GM23338 (cell line): ENCODE measurements around the gene CDK14. TPM values are rescaled to one million over a fixed set of nuclear protein-coding genes. Genes with fewer than 3 reads are reported as not detected.

Source experiments
- ATAC-seq: fragments of 200-7000 bp; cut with Tn5 transposase; 3 replicates; pipeline ENCODE4 v1.9.1; 2020
- DNase-seq: peaks from one replicate; pipeline ENCODE4 v3.0.0-alpha.2; 2015; ENCODE audit warnings: low spot score
- H2AFZ ChIP-seq: fragments of 200-600 bp; sonication (generic); 2 replicates; pipeline ENCODE4 v1.8.0; 2016; ENCODE audit warnings: antibody characterized with exemption, mild to moderate bottlenecking, moderate library complexity
- H3F3A ChIP-seq: fragments of 200-600 bp; sonication (generic); replicated peaks from 2 replicates; pipeline ENCODE4 v1.8.0; 2017; ENCODE audit warnings: antibody characterized with exemption, mixed run types, low read depth
- H3K27ac ChIP-seq: fragments of 200-600 bp; sonication (generic); 2 replicates; pipeline ENCODE4 v1.6.1; 2016; ENCODE audit warnings: low read depth
- H3K27me3 ChIP-seq: fragments of 200-600 bp; sonication (generic); 2 replicates; pipeline ENCODE4 v1.8.0; 2016; ENCODE audit warnings: mild to moderate bottlenecking, mixed run types, moderate library complexity; ENCODE audit not compliant: insufficient read depth
- H3K36me3 ChIP-seq: fragments of 200-600 bp; sonication (generic); 2 replicates; pipeline ENCODE4 v1.8.0; 2016; ENCODE audit warnings: mild to moderate bottlenecking; ENCODE audit not compliant: insufficient read depth
- H3K4me1 ChIP-seq: fragments of 200-600 bp; sonication (generic); 2 replicates; pipeline ENCODE4 v1.8.0; 2016; ENCODE audit warnings: mild to moderate bottlenecking, moderate library complexity; ENCODE audit not compliant: insufficient read depth
- H3K4me2 ChIP-seq: fragments of 200-600 bp; sonication (generic); 2 replicates; pipeline ENCODE4 v1.7.1; 2017; ENCODE audit warnings: mixed run types
- H3K4me3 ChIP-seq: fragments of 200-600 bp; sonication (generic); 2 replicates; pipeline ENCODE4 v1.6.1; 2016; ENCODE audit warnings: mixed run types
- H3K79me2 ChIP-seq: fragments of 200-600 bp; sonication (generic); replicated peaks from 2 replicates; pipeline ENCODE4 v1.8.0; 2017; ENCODE audit warnings: mild to moderate bottlenecking; ENCODE audit not compliant: insufficient read depth
- H3K9me2 ChIP-seq: fragments of 200-600 bp; sonication (generic); 2 replicates; pipeline ENCODE4 v1.8.0; 2017; ENCODE audit not compliant: insufficient read depth
- H4K20me1 ChIP-seq: fragments of 200-600 bp; sonication (generic); replicated peaks from 2 replicates; pipeline ENCODE4 v1.8.0; 2017; ENCODE audit warnings: mild to moderate bottlenecking; ENCODE audit not compliant: insufficient read depth
- H3K27ac Mint-ChIP-seq: 2 replicates; pipeline ENCODE4 v1.8.0; 2020; ENCODE audit warnings: inconsistent platforms, mild to moderate bottlenecking, moderate library complexity, mixed read lengths
- H3K27me3 Mint-ChIP-seq: 3 replicates; pipeline ENCODE4 v1.8.0; 2022; ENCODE audit warnings: low read depth, mild to moderate bottlenecking, moderate library complexity, mixed read lengths, inconsistent platforms; ENCODE audit not compliant: insufficient read depth, poor library complexity
- H3K36me3 Mint-ChIP-seq: 3 replicates; pipeline ENCODE4 v1.8.0; 2021; ENCODE audit warnings: low read depth, mild to moderate bottlenecking, inconsistent platforms, moderate library complexity, mixed read lengths
- H3K4me1 Mint-ChIP-seq: 3 replicates; pipeline ENCODE4 v1.8.0; 2020; ENCODE audit warnings: mild to moderate bottlenecking, inconsistent platforms, mixed read lengths
- H3K4me3 Mint-ChIP-seq: 3 replicates; pipeline ENCODE4 v1.8.0; 2021; ENCODE audit warnings: moderate library complexity, mild to moderate bottlenecking, inconsistent platforms, mixed read lengths
- H3K9me3 Mint-ChIP-seq: 3 replicates; pipeline ENCODE4 v1.8.0; 2020; ENCODE audit warnings: moderate library complexity, mild to moderate bottlenecking, inconsistent platforms, mixed read lengths
- CREB1 ChIP-seq: fragments of 250-450 bp; sonication (Bioruptor Pico); IDR thresholded peaks from 2 replicates; pipeline ENCODE4 v1.5.0; 2020; ENCODE audit warnings: low read depth, mild to moderate bottlenecking, moderate library complexity
- CTCF ChIP-seq, 2 experiments: fragments of 200-600 bp in 1 of 2; sonication (generic) in 1 of 2; conservative IDR thresholded peaks; 2 replicates each; pipeline versions ENCODE4 v1.5.1 to v1.6.1; 2016 to 2017; ENCODE audit warnings: antibody characterized with exemption in 2 of 2, low read depth in 2 of 2, mild to moderate bottlenecking in 2 of 2, moderate library complexity in 1 of 2
- EZH2 ChIP-seq: fragments of 200-600 bp; sonication (generic); IDR thresholded peaks from one replicate; pipeline ENCODE4 v1.8.0; 2017; ENCODE audit warnings: antibody characterized with exemption, mild to moderate bottlenecking, low read depth; ENCODE audit not compliant: unreplicated experiment
- EZH2phosphoT487 ChIP-seq: fragments of 200-600 bp; sonication (generic); IDR thresholded peaks from one replicate; pipeline ENCODE4 v1.8.1; 2018; ENCODE audit warnings: antibody characterized with exemption; ENCODE audit not compliant: unreplicated experiment
- JUNB ChIP-seq: IDR thresholded peaks from one replicate; pipeline ENCODE4 v1.6.1; 2016; ENCODE audit warnings: antibody characterized with exemption; ENCODE audit not compliant: unreplicated experiment
- NANOG ChIP-seq: IDR thresholded peaks from 2 replicates; pipeline ENCODE4 v1.6.1; 2016; ENCODE audit warnings: antibody characterized with exemption, borderline replicate concordance
- POLR2AphosphoS5 ChIP-seq: IDR thresholded peaks from 2 replicates; pipeline ENCODE4 v1.6.1; 2016; ENCODE audit warnings: antibody characterized with exemption, low read depth
- STAT1 ChIP-seq: IDR thresholded peaks from one replicate; pipeline ENCODE4 v1.6.1; 2016; ENCODE audit warnings: antibody characterized with exemption; ENCODE audit not compliant: unreplicated experiment
- ZNF114 ChIP-seq: fragments of 250-450 bp; sonication (Bioruptor Pico); IDR thresholded peaks from 2 replicates; pipeline ENCODE4 v1.5.0; 2020; ENCODE audit warnings: mild to moderate bottlenecking, moderate library complexity
- ZNF331 ChIP-seq: fragments of 250-450 bp; sonication (Bioruptor Pico); IDR thresholded peaks from 2 replicates; pipeline ENCODE4 v1.5.0; 2020; ENCODE audit warnings: low read depth, mild to moderate bottlenecking, moderate library complexity
- polyA plus RNA-seq: library from polyadenylated mRNA; unstranded; fragments of >200 nt; fragmentation: Nextera tagmentation; extraction: Ambion mirVana; gene quantifications from 2 replicates; pipeline ENCODE4 v1.2.1, GENCODE V29; 2016
- total RNA-seq: library from RNA; depleted of rRNA; stranded (reverse); fragments of >200 nt; shearing (Covaris generic); gene quantifications from 2 replicates; pipeline ENCODE4 v1.2.3, GENCODE V29; 2014
- TF ChIP-seq, protein P1 (sequence below): IDR thresholded peaks from 2 replicates; pipeline ENCODE4 v1.6.1; 2016; ENCODE audit warnings: antibody characterized with exemption
- TF ChIP-seq, protein P2 (sequence below): fragments of 250-450 bp; sonication (Bioruptor Pico); IDR thresholded peaks from 2 replicates; pipeline ENCODE4 v1.5.0; 2020; ENCODE audit warnings: mild to moderate bottlenecking, moderate library complexity
- TF ChIP-seq, protein P3 (sequence below): IDR thresholded peaks from one replicate; pipeline ENCODE4 v1.6.1; 2018; ENCODE audit warnings: antibody characterized with exemption; ENCODE audit not compliant: unreplicated experiment

CDK14 gene
- total and polyA plus RNA-seq, 2 experiments from 2014 or later: 11.2 to 24.0 TPM

DNA sequence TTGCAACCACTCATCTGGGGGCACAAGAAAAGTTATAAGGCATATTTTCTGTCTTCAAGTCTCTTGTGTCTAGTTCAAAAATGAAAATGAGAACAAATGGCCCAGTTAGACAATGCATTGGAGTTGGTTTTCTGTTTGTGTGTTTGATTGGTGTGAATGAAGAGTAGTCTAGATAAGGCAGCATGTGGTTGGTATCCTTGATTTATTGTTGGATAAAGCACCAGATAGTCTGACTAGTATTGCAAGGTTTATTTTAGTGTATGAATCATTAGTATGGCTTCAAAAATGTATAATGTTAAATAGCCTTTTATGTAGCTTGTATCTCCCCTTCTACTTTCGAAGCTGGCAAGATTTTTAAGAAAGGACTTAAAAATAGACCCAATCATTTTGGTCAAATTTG is 237.3 kb downstream of the CDK14 start:
- no peak for DNase-seq
- Histone ChIP-seq H3K4me2 (no peak overlapping the region), H3K4me1 (peaks cover 14% of the 10 kb centered on the region; the same call in 1 of the 2 replicates), H3K36me3 (no peaks in the 10 kb centered on the region), H3K4me3 (no peak overlapping the region), H3K27me3 (no peaks in the 10 kb centered on the region), H2AFZ (no peak overlapping the region), H4K20me1 (no peaks in the 10 kb centered on the region; the same call in 1 of the 2 replicates), H3K27ac (no peak overlapping the region), H3F3A (no peaks in the 10 kb centered on the region), H3K79me2 (no peaks in the 10 kb centered on the region), H3K9me2 (0 out of 2 replicates have a peak, but pooled peaks cover 3% of the 10 kb centered on the region)
- H3K4me3 Mint-ChIP-seq: no peak overlapping the region
- H3K9me3 Mint-ChIP-seq: peaks cover 31% of the 10 kb centered on the region
- peaks cover 16% of the 10 kb centered on the region for H3K4me1 Mint-ChIP-seq
- TF ChIP-seq POLR2AphosphoS5: no peak
- TF ChIP-seq CREB1: no peak
- TF ChIP-seq, protein P1, sequence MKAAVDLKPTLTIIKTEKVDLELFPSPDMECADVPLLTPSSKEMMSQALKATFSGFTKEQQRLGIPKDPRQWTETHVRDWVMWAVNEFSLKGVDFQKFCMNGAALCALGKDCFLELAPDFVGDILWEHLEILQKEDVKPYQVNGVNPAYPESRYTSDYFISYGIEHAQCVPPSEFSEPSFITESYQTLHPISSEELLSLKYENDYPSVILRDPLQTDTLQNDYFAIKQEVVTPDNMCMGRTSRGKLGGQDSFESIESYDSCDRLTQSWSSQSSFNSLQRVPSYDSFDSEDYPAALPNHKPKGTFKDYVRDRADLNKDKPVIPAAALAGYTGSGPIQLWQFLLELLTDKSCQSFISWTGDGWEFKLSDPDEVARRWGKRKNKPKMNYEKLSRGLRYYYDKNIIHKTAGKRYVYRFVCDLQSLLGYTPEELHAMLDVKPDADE: no peak
- TF ChIP-seq STAT1: no peak
- TF ChIP-seq CTCF (conservative IDR thresholded peaks at IDR 0.05; ENCODE audit: low read depth in 2 of 2): no peak
- no peak for TF ChIP-seq ZNF331 (CRISPR knock-in tag)
- TF ChIP-seq JUNB: no peak
- TF ChIP-seq, protein P2, sequence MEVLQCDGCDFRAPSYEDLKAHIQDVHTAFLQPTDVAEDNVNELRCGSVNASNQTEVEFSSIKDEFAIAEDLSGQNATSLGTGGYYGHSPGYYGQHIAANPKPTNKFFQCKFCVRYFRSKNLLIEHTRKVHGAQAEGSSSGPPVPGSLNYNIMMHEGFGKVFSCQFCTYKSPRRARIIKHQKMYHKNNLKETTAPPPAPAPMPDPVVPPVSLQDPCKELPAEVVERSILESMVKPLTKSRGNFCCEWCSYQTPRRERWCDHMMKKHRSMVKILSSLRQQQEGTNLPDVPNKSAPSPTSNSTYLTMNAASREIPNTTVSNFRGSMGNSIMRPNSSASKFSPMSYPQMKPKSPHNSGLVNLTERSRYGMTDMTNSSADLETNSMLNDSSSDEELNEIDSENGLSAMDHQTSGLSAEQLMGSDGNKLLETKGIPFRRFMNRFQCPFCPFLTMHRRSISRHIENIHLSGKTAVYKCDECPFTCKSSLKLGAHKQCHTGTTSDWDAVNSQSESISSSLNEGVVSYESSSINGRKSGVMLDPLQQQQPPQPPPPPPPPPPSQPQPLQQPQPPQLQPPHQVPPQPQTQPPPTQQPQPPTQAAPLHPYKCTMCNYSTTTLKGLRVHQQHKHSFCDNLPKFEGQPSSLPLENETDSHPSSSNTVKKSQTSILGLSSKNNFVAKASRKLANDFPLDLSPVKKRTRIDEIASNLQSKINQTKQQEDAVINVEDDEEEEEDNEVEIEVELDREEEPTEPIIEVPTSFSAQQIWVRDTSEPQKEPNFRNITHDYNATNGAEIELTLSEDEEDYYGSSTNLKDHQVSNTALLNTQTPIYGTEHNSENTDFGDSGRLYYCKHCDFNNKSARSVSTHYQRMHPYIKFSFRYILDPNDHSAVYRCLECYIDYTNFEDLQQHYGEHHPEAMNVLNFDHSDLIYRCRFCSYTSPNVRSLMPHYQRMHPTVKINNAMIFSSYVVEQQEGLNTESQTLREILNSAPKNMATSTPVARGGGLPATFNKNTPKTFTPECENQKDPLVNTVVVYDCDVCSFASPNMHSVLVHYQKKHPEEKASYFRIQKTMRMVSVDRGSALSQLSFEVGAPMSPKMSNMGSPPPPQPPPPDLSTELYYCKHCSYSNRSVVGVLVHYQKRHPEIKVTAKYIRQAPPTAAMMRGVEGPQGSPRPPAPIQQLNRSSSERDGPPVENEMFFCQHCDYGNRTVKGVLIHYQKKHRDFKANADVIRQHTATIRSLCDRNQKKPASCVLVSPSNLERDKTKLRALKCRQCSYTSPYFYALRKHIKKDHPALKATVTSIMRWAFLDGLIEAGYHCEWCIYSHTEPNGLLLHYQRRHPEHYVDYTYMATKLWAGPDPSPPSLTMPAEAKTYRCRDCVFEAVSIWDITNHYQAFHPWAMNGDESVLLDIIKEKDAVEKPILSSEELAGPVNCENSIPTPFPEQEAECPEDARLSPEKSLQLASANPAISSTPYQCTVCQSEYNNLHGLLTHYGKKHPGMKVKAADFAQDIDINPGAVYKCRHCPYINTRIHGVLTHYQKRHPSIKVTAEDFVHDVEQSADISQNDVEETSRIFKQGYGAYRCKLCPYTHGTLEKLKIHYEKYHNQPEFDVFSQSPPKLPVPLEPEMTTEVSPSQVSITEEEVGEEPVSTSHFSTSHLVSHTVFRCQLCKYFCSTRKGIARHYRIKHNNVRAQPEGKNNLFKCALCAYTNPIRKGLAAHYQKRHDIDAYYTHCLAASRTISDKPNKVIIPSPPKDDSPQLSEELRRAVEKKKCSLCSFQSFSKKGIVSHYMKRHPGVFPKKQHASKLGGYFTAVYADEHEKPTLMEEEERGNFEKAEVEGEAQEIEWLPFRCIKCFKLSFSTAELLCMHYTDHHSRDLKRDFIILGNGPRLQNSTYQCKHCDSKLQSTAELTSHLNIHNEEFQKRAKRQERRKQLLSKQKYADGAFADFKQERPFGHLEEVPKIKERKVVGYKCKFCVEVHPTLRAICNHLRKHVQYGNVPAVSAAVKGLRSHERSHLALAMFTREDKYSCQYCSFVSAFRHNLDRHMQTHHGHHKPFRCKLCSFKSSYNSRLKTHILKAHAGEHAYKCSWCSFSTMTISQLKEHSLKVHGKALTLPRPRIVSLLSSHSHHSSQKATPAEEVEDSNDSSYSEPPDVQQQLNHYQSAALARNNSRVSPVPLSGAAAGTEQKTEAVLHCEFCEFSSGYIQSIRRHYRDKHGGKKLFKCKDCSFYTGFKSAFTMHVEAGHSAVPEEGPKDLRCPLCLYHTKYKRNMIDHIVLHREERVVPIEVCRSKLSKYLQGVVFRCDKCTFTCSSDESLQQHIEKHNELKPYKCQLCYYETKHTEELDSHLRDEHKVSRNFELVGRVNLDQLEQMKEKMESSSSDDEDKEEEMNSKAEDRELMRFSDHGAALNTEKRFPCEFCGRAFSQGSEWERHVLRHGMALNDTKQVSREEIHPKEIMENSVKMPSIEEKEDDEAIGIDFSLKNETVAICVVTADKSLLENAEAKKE: no peak
- no peak for TF ChIP-seq EZH2
- TF ChIP-seq EZH2phosphoT487: no peak
- TF ChIP-seq, protein P3, sequence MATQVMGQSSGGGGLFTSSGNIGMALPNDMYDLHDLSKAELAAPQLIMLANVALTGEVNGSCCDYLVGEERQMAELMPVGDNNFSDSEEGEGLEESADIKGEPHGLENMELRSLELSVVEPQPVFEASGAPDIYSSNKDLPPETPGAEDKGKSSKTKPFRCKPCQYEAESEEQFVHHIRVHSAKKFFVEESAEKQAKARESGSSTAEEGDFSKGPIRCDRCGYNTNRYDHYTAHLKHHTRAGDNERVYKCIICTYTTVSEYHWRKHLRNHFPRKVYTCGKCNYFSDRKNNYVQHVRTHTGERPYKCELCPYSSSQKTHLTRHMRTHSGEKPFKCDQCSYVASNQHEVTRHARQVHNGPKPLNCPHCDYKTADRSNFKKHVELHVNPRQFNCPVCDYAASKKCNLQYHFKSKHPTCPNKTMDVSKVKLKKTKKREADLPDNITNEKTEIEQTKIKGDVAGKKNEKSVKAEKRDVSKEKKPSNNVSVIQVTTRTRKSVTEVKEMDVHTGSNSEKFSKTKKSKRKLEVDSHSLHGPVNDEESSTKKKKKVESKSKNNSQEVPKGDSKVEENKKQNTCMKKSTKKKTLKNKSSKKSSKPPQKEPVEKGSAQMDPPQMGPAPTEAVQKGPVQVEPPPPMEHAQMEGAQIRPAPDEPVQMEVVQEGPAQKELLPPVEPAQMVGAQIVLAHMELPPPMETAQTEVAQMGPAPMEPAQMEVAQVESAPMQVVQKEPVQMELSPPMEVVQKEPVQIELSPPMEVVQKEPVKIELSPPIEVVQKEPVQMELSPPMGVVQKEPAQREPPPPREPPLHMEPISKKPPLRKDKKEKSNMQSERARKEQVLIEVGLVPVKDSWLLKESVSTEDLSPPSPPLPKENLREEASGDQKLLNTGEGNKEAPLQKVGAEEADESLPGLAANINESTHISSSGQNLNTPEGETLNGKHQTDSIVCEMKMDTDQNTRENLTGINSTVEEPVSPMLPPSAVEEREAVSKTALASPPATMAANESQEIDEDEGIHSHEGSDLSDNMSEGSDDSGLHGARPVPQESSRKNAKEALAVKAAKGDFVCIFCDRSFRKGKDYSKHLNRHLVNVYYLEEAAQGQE: no peak
- TF ChIP-seq NANOG: no peak
- no peak for TF ChIP-seq ZNF114
- H3K36me3 Mint-ChIP-seq: peaks cover 45% of the 10 kb centered on the region
- no peak for ATAC-seq
- peaks cover 7% of the 10 kb centered on the region for H3K27me3 Mint-ChIP-seq
- H3K27ac Mint-ChIP-seq: no peak overlapping the region
